Caco-2 (cell line): ENCODE data around the gene EBF3. TPM values are rescaled to one million over a fixed set of nuclear protein-coding genes. Genes with fewer than 3 reads are reported as not detected.

ENCODE experiments used
- BruUV-seq: library from RNA; stranded (reverse); fragments of 400-500 nt; replicated peaks from 2 replicates; lab custom pipeline; 2021; lab: Mats Ljungman, UMichigan
- CTCF ChIA-PET: fragments of 300-600 bp; sonication (Branson Sonifier 250); formaldehyde crosslinking; loops from one replicate; lab custom pipeline; 2022; ENCODE audit warnings: antibody characterized with exemption; lab: Charles Lee
- POLR2A ChIA-PET: fragments of 300-600 bp; sonication (Branson Sonifier 250); formaldehyde crosslinking; loops from one replicate; lab custom pipeline; 2022; ENCODE audit warnings: antibody characterized with exemption; lab: Charles Lee
- DNase-seq, 2 experiments: peaks; one replicate each; pipeline versions ENCODE4 v3.0.0 to v3.0.0-alpha.2; 2020 to 2022
- H3K27me3 ChIP-seq: replicated peaks from 2 replicates; pipeline ENCODE4 v1.6.0; 2011; ENCODE audit warnings: low read length; ENCODE audit not compliant: control insufficient read depth, insufficient read depth
- H3K36me3 ChIP-seq: 2 replicates; pipeline ENCODE4 v1.5.1; 2011; ENCODE audit warnings: low read length; ENCODE audit not compliant: control insufficient read depth, insufficient read depth
- H3K4me1 ChIP-seq: fragments of 250-450 bp; sonication (Bioruptor Pico); 2 replicates; pipeline ENCODE4 v1.5.1; 2020; ENCODE audit warnings: mild to moderate bottlenecking
- H3K4me3 ChIP-seq: 2 replicates; pipeline ENCODE4 v1.5.1; 2011; ENCODE audit warnings: low read depth, mild to moderate bottlenecking, control low read depth, low read length
- H3K9me3 ChIP-seq: fragments of 250-450 bp; sonication (Bioruptor Pico); 2 replicates; pipeline ENCODE4 v1.5.1; 2020; ENCODE audit warnings: mild to moderate bottlenecking, moderate library complexity
- H3K27ac Mint-ChIP-seq: one replicate; pipeline ENCODE4 v1.8.0; 2022; ENCODE audit warnings: mixed read lengths; ENCODE audit not compliant: unreplicated experiment
- H3K27me3 Mint-ChIP-seq: one replicate; pipeline ENCODE4 v1.8.0; 2022; ENCODE audit warnings: mixed read lengths; ENCODE audit not compliant: insufficient read depth, unreplicated experiment
- H3K36me3 Mint-ChIP-seq: one replicate; pipeline ENCODE4 v1.8.0; 2022; ENCODE audit warnings: mild to moderate bottlenecking, mixed read lengths; ENCODE audit not compliant: insufficient read depth, unreplicated experiment
- H3K4me1 Mint-ChIP-seq: one replicate; pipeline ENCODE4 v1.8.0; 2022; ENCODE audit warnings: low read depth, mixed read lengths; ENCODE audit not compliant: unreplicated experiment
- H3K4me3 Mint-ChIP-seq: one replicate; pipeline ENCODE4 v1.8.0; 2022; ENCODE audit warnings: mild to moderate bottlenecking, moderate library complexity, mixed read lengths; ENCODE audit not compliant: unreplicated experiment
- H3K9me3 Mint-ChIP-seq: one replicate; pipeline ENCODE4 v1.8.0; 2022; ENCODE audit warnings: mixed read lengths; ENCODE audit not compliant: unreplicated experiment
- intact Hi-C: fragments of 100-400 bp; cut with micrococcal nuclease; formaldehyde crosslinking; loops from one replicate; pipeline ENCODE4 v1.10.0; 2022; ENCODE audit not compliant: unreplicated experiment
- total RNA-seq: library from RNA; stranded (reverse); gene quantifications from 2 replicates; pipeline ENCODE4 v1.2.3, GENCODE V29; 2022
- TF ChIP-seq, protein P1 (sequence below), 2 experiments: fragments of 200-600 bp in 1 of 2; IDR thresholded peaks; 1 replicate in 1 of 2; 2 replicates in 1 of 2; pipeline versions ENCODE4 v1.5.1 to v1.8.0; 2011 to 2022; ENCODE audit warnings: antibody characterized with exemption in 1 of 2, control low read depth in 1 of 2, inconsistent platforms in 1 of 2, low read depth in 1 of 2, low read length in 1 of 2, mild to moderate bottlenecking in 1 of 2, moderate library complexity in 1 of 2; ENCODE audit not compliant: insufficient read depth in 1 of 2, severe bottlenecking in 1 of 2, unreplicated experiment in 1 of 2

The EBF3 gene
- total RNA-seq, 1 experiment from 2014 or later: 0.79 TPM

DNA sequence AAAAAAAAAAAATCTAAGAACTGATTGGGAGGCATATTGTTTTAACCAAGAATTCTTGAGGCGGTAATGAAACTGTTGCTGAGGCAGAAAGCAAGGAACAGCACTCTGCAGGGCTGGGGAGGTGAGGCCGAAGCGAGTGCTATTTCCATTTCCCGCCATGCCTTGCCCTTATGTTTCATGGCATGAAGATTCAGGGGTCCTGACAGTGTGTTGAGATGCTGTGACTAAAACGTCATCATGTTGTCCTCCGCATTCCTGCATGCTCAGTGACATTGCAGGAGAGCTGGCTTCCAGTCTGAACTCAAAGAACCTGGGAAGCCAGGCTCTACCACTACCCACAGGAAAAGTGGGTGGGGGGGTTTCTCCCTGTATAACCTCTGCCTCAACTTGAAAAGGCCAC is 85.2 kb downstream of the EBF3 start:
- POLR2A ChIA-PET: no interaction called here
- H3K4me3 Mint-ChIP-seq: no peak overlapping the region
- H3K27me3 ChIP-seq: no peaks in the 10 kb centered on the region; the same call in 1 of the 2 replicates
- no peaks in the 10 kb centered on the region for H3K4me1 ChIP-seq
- H3K27ac Mint-ChIP-seq: no peak overlapping the region
- TF ChIP-seq, protein P1, sequence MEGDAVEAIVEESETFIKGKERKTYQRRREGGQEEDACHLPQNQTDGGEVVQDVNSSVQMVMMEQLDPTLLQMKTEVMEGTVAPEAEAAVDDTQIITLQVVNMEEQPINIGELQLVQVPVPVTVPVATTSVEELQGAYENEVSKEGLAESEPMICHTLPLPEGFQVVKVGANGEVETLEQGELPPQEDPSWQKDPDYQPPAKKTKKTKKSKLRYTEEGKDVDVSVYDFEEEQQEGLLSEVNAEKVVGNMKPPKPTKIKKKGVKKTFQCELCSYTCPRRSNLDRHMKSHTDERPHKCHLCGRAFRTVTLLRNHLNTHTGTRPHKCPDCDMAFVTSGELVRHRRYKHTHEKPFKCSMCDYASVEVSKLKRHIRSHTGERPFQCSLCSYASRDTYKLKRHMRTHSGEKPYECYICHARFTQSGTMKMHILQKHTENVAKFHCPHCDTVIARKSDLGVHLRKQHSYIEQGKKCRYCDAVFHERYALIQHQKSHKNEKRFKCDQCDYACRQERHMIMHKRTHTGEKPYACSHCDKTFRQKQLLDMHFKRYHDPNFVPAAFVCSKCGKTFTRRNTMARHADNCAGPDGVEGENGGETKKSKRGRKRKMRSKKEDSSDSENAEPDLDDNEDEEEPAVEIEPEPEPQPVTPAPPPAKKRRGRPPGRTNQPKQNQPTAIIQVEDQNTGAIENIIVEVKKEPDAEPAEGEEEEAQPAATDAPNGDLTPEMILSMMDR (IDR thresholded peaks at IDR 0.05; ENCODE audit: insufficient read depth in 1 of 2, low read depth in 1 of 2, low read length in 1 of 2, severe bottlenecking in 1 of 2, unreplicated experiment in 1 of 2): no peak
- H3K4me3 ChIP-seq: no peak overlapping the region
- CTCF ChIA-PET: no interaction called here
- peaks cover 3% of the 10 kb centered on the region for H3K27me3 Mint-ChIP-seq
- no peaks in the 10 kb centered on the region for H3K36me3 ChIP-seq
- intact Hi-C loops: no loop called here
- H3K36me3 Mint-ChIP-seq: no peaks in the 10 kb centered on the region
- H3K4me1 Mint-ChIP-seq: no peaks in the 10 kb centered on the region
- no peaks in the 10 kb centered on the region for H3K9me3 ChIP-seq
- H3K9me3 Mint-ChIP-seq: no peaks in the 10 kb centered on the region
- BruUV-seq: no TSS peak
- no peak for DNase-seq

DNA sequence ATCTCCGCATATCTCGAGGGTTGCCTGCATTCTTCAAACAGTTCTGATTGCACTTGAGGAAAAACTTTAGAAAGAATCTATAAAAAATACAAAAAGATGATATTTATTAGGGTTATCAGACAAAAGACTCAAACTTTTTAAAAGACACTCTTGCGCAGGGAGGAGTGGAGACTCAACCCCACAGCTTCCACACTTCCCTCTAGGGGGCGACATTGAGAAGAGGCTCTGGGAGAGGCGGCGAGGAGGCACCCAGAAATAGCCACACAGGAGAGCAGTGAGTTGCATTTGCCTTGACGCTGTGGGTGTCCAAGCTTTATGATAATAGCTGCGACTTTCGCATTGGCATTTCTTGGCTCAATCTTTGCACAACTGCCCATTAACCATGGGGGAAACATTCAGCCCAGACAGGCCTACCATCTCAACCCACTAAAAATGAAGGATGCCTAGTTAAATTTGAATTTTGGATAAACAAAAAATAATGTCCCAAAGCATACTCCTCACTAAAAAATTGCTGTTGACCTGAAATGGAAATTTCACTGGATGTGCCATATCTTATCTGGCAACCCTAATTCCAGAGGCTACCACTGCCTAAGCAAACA is 86.2 kb downstream of the EBF3 start:
- Histone ChIP-seq H3K36me3 (no peaks in the 10 kb centered on the region), H3K9me3 (no peaks in the 10 kb centered on the region), H3K27me3 (no peaks in the 10 kb centered on the region; the same call in 1 of the 2 replicates), H3K4me1 (no peaks in the 10 kb centered on the region), H3K4me3 (no peak overlapping the region)
- peak in 1 of 2 experiments; percentile 45 for DNase-seq
- H3K27me3 Mint-ChIP-seq: peaks cover 3% of the 10 kb centered on the region
- TF ChIP-seq, protein P1 (IDR thresholded peaks at IDR 0.05; ENCODE audit: insufficient read depth in 1 of 2, low read depth in 1 of 2, low read length in 1 of 2, severe bottlenecking in 1 of 2, unreplicated experiment in 1 of 2): peak; percentile 54 to 58
- intact Hi-C loops: no loop called here
- POLR2A ChIA-PET: no interaction called here
- no peaks in the 10 kb centered on the region for H3K4me1 Mint-ChIP-seq
- H3K27ac Mint-ChIP-seq: no peak overlapping the region
- no peak overlapping the region for H3K4me3 Mint-ChIP-seq
- BruUV-seq: no TSS peak
- no peaks in the 10 kb centered on the region for H3K36me3 Mint-ChIP-seq
- no peaks in the 10 kb centered on the region for H3K9me3 Mint-ChIP-seq
- CTCF ChIA-PET: interaction anchor here (0.6 to 0.7 kb wide), 2 partner anchors 12 to 89 kb away, joined by 3 to 8 read pairs; no protein-coding TSS in a partner anchor

DNA sequence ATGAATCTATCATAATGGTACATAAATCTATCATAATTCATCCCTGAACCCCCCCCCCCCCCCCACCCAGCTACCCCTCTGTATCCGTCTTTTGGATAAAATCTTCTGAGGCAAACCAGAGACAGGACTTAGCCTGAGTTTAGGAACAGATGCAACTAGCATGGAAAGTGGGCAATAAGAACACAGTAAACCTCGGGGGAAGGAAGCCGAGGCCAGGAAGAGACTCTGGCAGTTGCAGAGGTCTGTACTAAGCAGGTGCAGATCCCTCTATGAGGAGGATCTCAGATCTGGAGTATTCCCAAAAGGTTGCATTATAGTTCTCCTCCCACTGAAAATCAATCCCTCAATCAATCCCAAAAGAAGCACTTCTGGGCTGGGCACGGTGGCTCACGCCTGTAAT is 87.2 kb downstream of the EBF3 start:
- Mint-ChIP-seq H3K9me3 (no peaks in the 10 kb centered on the region), H3K27me3 (peaks cover 3% of the 10 kb centered on the region), H3K4me1 (no peaks in the 10 kb centered on the region), H3K36me3 (no peaks in the 10 kb centered on the region), H3K4me3 (no peak overlapping the region), H3K27ac (no peak overlapping the region)
- CTCF ChIA-PET: interaction anchor here (0.7 to 1.3 kb wide), 2 partner anchors 12 to 40 kb away, joined by 3 to 6 read pairs; no protein-coding TSS in a partner anchor
- POLR2A ChIA-PET: no interaction called here
- Histone ChIP-seq H3K4me3 (no peak overlapping the region), H3K4me1 (no peaks in the 10 kb centered on the region), H3K36me3 (no peaks in the 10 kb centered on the region), H3K9me3 (no peaks in the 10 kb centered on the region), H3K27me3 (no peaks in the 10 kb centered on the region; the same call in 1 of the 2 replicates)
- no TSS peak for BruUV-seq
- DNase-seq: no peak
- TF ChIP-seq, protein P1 (IDR thresholded peaks at IDR 0.05; ENCODE audit: insufficient read depth in 1 of 2, low read depth in 1 of 2, low read length in 1 of 2, severe bottlenecking in 1 of 2, unreplicated experiment in 1 of 2): no peak
- intact Hi-C loops: no loop called here
